Cardiac fibroblast (primary cell): ENCODE measurements around the gene RDX.

ENCODE experiments used
- DNase-seq, 2 donors: peaks; one replicate each; pipeline versions ENCODE4 v3.0.0 to v3.0.0-alpha.2; 2010; ENCODE audit warnings: low read depth in 2 of 2
- H3K4me3 ChIP-seq, 2 donors: replicated peaks in 1 of 2; 1 replicate in 1 of 2; 2 replicates in 1 of 2; pipeline ENCODE4 v1.5.1; 2011; ENCODE audit warnings: low read depth in 2 of 2, low read length in 2 of 2, mild to moderate bottlenecking in 2 of 2, moderate library complexity in 1 of 2
- CTCF ChIP-seq: IDR thresholded peaks from one replicate; pipeline ENCODE4 v1.5.1; 2011; ENCODE audit warnings: low read depth, mild to moderate bottlenecking, low read length, inconsistent platforms

Gene RDX

DNA sequence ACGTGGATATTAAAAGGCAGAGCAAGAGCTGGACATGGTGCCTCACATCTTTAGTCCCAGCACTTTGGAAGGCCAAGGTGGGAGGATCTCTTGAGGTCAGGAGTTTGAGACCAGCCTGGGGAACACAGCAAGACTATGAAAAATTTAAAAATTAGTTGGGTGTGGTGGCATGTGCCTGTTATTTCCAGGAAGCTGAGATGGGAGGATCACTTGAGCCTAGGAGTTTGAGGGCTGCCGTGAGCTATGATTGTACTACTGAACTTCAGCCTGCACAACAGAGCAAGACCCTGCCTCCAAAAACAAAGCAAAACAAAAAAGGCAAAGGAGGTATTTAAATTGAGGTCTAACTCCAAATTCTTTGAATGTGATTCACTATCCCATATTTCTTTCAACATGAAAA is 23.5 kb downstream of the RDX start:
- DNase-seq, result no peak
- no peak for TF ChIP-seq CTCF
- no peak overlapping the region for H3K4me3 ChIP-seq

DNA sequence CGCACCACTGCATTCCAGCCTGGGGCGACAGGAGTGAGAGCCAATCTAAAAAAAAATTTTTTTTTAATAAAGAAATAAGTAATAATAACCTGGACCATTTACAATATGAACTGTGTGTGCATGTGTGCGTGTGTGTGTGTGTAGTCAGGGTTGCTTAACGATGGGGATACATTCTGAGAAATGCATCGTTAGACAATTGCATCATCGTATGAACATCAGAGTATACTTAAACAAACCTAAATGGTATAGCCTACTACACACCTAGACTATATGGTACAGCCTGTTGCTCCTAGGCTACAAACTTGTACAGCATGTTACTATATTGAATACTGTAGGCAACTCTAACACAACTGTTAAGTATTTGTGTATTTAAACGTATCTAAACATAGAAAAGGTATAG is 26.4 kb downstream of the RDX start:
- no peak overlapping the region for H3K4me3 ChIP-seq
- DNase-seq, result no peak
- TF ChIP-seq CTCF, result no peak

DNA sequence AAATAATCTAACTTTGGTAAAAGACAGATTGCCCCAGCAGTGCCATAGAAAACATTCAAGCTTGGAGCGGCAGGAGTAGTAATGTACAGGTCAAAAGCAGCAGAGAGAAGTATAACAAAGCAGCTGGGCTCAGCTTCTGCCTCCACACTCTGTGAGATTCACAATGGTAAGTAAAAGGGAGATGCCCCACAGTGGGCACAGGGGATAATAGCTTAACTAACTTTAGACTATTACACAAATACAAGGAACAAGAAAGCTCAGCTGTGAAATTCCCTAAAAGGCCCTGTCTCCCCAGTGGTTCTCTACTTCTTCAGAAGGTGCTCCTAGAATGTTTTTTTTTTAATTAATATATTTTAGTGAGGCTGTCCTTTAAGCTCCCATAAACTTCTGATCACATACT is 28.0 kb downstream of the RDX start:
- H3K4me3 ChIP-seq, result no peak overlapping the region
- no peak for DNase-seq
- no peak for TF ChIP-seq CTCF

GRCh38 chr11:110262072-110262403 is 34.4 kb downstream of the RDX start:
- no peak overlapping the region for H3K4me3 ChIP-seq
- DNase-seq, result no peak
- TF ChIP-seq CTCF, result no peak

GRCh38 chr11:110261195-110262071 is 35.0 kb downstream of the RDX start:
- no peak overlapping the region for H3K4me3 ChIP-seq
- peak; percentile 22 to 27 for DNase-seq
- no peak for TF ChIP-seq CTCF

DNA sequence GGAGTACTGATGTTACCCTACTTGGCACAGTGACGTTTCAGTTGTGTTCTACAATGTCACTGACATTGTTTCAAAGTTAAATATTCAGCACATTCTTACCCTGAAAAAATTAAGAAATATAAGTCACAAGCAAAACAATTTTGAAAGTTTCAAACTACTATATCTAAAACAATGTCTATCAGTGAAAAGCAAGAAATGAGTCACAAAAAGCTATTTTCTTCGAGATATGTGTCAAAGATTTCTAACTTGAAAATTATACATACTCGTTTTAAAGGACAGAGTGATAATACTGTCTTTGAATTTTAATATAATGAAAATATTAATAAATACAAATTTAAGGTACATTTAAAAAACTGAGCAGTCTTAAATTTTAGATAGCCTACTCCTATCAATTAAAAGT is 42.9 kb downstream of the RDX start:
- H3K4me3 ChIP-seq, result no peak overlapping the region
- TF ChIP-seq CTCF, result no peak
- no peak for DNase-seq

DNA sequence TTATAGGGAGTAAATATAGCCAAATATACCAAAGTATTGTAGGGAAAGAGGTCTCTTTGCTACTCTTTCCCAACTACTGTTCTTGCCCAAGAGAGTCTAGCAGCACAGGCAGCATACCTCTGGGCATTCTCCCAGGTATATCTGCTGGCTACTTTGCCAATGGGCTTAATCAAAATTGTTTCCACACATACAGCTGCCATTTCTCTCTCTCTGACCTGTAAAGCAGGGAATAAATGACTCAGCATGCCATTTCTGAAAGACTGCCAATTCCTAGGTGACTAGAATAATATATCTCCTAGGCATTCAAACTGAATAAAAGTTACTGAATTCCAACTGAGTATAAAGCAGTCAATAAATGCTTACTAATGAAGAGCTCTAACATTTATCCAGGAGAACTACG is 44.6 kb downstream of the RDX start:
- no peak for TF ChIP-seq CTCF
- peak; percentile 67 to 74 for DNase-seq
- H3K4me3 ChIP-seq, result no peak overlapping the region
